SH-SY5Y (cell line): ENCODE measurements around the gene LSM14A.

ENCODE experiments used
- GATA2 ChIP-seq: IDR thresholded peaks from 2 replicates; pipeline ENCODE4 v1.6.1; 2011; ENCODE audit warnings: mild to moderate bottlenecking, low read depth, low read length
- GATA3 ChIP-seq: IDR thresholded peaks from 2 replicates; pipeline ENCODE4 v1.6.1; 2011; ENCODE audit warnings: low read depth, mild to moderate bottlenecking, low read length, moderate library complexity

- TF ChIP-seq GATA2 (no peak), GATA3 (no peak)
Measured at GRCh38 chr19:34127684-34128189, 44.6 kb upstream of the LSM14A start.
